ENCODE results near the gene SORCS2. TPM values are rescaled to one million over a fixed set of nuclear protein-coding genes. Genes with fewer than 3 reads are reported as not detected.

Gene SORCS2
- total and polyA plus RNA-seq, 2 of the 13 experiments (the other 11 are each of a cell fraction or from before 2014, with no cell fraction given), result 0.82 to 1.0 TPM

DNA sequence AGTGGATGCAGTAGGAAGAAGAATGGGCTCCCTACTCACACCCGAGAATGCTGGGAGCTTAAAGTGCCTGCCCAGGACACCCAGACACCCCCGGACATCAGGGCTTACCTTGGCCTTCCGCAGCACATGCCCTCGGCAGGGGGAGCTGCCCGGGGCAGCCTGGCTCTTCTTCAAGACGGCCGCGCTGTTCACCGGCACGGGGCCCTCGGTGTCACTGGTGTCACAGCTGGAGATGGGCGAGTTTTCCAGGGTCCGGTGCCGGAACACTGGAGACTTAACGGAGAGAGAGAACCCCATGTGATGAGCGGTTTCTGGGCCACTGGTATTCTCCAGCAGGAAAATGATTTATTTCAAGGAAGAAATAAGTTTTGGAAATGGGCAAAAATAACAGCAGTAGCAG is 576.4 kb downstream of the SORCS2 start:
- Histone ChIP-seq H3K27ac (ENCODE audit: extremely low read length, insufficient read depth, low read length) (no peak overlapping the region), H3K9ac (ENCODE audit: insufficient read depth, low read depth, low read length) (no peak overlapping the region), H3K9me3 (ENCODE audit: low read length) (no peaks in the 10 kb centered on the region), H3K4me1 (ENCODE audit: insufficient read depth, low read length) (peaks cover 87% of the 10 kb centered on the region), H3K4me2 (ENCODE audit: low read depth, low read length) (no peak overlapping the region), H3K36me3 (replicated peaks in 1 of 2; ENCODE audit: control insufficient read depth in 1 of 2, insufficient read depth in 2 of 2, low read length in 2 of 2) (peaks cover 6 to 11% of the 10 kb centered on the region in 2 experiments; a peak in 4 of 5 replicates), H3K27me3 (ENCODE audit: control insufficient read depth in 1 of 2, insufficient read depth in 2 of 2, low read length in 2 of 2) (no peaks in the 10 kb centered on the region), H2AFZ (ENCODE audit: low read length) (no peak overlapping the region), H4K20me1 (ENCODE audit: insufficient read depth, low read length) (no peaks in the 10 kb centered on the region), H3K79me2 (ENCODE audit: insufficient read depth, low read length) (no peaks in the 10 kb centered on the region), H3K4me3 (replicated peaks in 1 of 3; ENCODE audit: insufficient read depth in 1 of 3, low read depth in 2 of 3, low read length in 3 of 3) (no peak overlapping the region)
- DNase-seq (ENCODE audit: low spot score) (no peak), FAIRE-seq (no peak), ATAC-seq (no peak)
- no peak for TF ChIP-seq PRDM15 (CRISPR knock-in tag; IDR thresholded peaks at IDR 0.05)
- no peak for TF ChIP-seq TBX2 (CRISPR knock-in tag; IDR thresholded peaks at IDR 0.05; ENCODE audit: borderline replicate concordance)
- no peak for TF ChIP-seq ZNF776 (CRISPR knock-in tag; IDR thresholded peaks at IDR 0.05)
- TF ChIP-seq MAFK (conservative IDR thresholded peaks at IDR 0.05 in 1 of 2, IDR thresholded peaks at IDR 0.05 in 1 of 2; ENCODE audit: low read length in 2 of 2), result no peak
- no peak for TF ChIP-seq NFIB (CRISPR knock-in tag; IDR thresholded peaks at IDR 0.05; ENCODE audit: borderline replicate concordance)
- no peak for TF ChIP-seq ZNF431 (CRISPR knock-in tag; IDR thresholded peaks at IDR 0.05; ENCODE audit: borderline replicate concordance, low read depth)
- intact Hi-C loops (cut with micrococcal nuclease; ENCODE audit: unreplicated experiment) (no loop called here), in situ Hi-C loops (cut with HindIII; ENCODE audit: extremely low pct_ligation_motif_present, low pct_unique_long_range_greater_than_20kb) (loop anchor here (5.0 kb wide), 1 partner anchor 34 kb away; no protein-coding TSS in a partner anchor)
- BruUV-seq (replicated peaks), result no TSS peak
- ChIA-PET POLR2A (no interaction called here), CTCF (ENCODE audit: low intra/inter-chr PET ratio, low total read pairs) (no interaction called here)
- WGBS (ENCODE audit: low lambda C conversion rate), result 93% methylated on average over 11 of the region's 16 CpGs
